ENCODE measurements around the gene MARK2.

DNA sequence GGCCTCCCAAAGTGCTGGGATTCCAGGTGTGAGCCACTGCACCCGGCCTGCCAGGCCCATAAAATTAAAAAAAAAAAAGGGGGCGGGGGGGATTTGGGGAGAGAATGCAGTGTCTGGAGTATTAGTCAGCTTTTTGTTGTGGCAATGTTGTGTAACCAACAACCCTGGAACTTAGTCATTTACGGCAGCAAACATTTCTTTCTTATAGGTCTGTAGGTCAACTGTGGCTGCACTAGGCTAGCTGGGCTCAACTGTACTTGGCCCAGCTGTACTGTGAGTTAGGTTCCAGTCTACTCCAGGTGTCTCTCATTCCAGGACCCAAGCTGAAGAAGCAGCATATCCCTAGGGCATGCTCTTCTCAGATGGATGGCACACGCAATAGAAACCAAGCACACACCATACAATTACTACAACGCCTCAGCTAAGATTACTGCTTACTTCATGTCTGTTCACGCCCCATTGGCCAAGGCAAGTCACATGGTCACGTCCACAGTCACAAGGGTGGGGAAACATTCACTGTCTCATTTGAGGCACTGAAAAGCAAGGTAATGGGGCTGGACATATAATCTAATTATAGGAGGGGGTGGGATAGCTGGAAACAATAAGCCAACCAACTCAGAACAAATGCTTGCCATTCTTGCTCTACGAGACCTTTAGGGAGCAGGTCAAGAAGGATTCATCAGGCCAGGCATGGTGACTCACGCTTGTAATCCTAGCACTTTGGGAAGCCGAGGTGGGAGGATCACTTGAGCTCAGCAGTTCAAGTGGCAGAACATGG lies 36.1 kb upstream of the MARK2 start:
- TF ChIP-seq FOXM1 (IDR thresholded peaks at IDR 0.05; ENCODE audit: borderline replicate concordance, low read depth) (no peak), TCF12 (IDR thresholded peaks at IDR 0.05; ENCODE audit: low read depth) (no peak), EP300 (IDR thresholded peaks at IDR 0.05; ENCODE audit: borderline replicate concordance) (no peak), CEBPB (IDR thresholded peaks at IDR 0.05) (no peak), YY1 (IDR thresholded peaks at IDR 0.05; ENCODE audit: low read depth) (no peak), TEAD4 (IDR thresholded peaks at IDR 0.05) (peak; percentile 42; the same call in 1 of the 2 replicates), TAF1 (IDR thresholded peaks at IDR 0.05; ENCODE audit: low read depth) (no peak), EGR1 (IDR thresholded peaks at IDR 0.05) (no peak), RAD21 (IDR thresholded peaks at IDR 0.05; ENCODE audit: low read depth) (no peak)
- TF ChIP-seq, protein P1, sequence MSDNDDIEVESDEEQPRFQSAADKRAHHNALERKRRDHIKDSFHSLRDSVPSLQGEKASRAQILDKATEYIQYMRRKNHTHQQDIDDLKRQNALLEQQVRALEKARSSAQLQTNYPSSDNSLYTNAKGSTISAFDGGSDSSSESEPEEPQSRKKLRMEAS (IDR thresholded peaks at IDR 0.05): peak; percentile 77

Data from Ishikawa (cell line).